K562 (cell line): ENCODE results near the gene MAP3K12. TPM values are rescaled to one million over a fixed set of nuclear protein-coding genes. Genes with fewer than 3 reads are reported as not detected.

Experiments
- BRF2 ChIP-seq: IDR thresholded peaks from 3 replicates; pipeline ENCODE4 v1.6.1; 2011; ENCODE audit warnings: borderline replicate concordance, mild to moderate bottlenecking; ENCODE audit not compliant: insufficient read length, insufficient read depth
- HDAC1 ChIP-seq, 2 experiments: fragments of 450-650 bp; IDR thresholded peaks; 2 replicates each; pipeline ENCODE4 v1.6.1; 2016 to 2017; ENCODE audit warnings: inconsistent platforms in 1 of 2, mild to moderate bottlenecking in 1 of 2, moderate library complexity in 1 of 2
- HNRNPH1 ChIP-seq: fragments of 200-400 bp; formaldehyde crosslinking; optimal IDR thresholded peaks from 2 replicates; pipeline ENCODE3; 2017; ENCODE audit warnings: low read depth, mild to moderate bottlenecking, low read length, moderate library complexity
- HSF4 ChIP-seq: fragments of 250-450 bp; sonication (Bioruptor Pico); IDR thresholded peaks from 2 replicates; pipeline ENCODE4 v2.1.2; 2022; ENCODE audit warnings: mild to moderate bottlenecking, moderate library complexity, borderline replicate concordance
- MCM2 ChIP-seq: fragments of 450-650 bp; IDR thresholded peaks from 2 replicates; pipeline ENCODE4 v1.6.1; 2017; ENCODE audit warnings: low read depth, mild to moderate bottlenecking
- MNT ChIP-seq, 2 experiments: fragments of 450-650 bp; conservative IDR thresholded peaks; 2 replicates each; pipeline ENCODE4 v1.6.1; 2017; ENCODE audit warnings: mild to moderate bottlenecking in 2 of 2, moderate library complexity in 2 of 2
- RB1 ChIP-seq: fragments of 450-650 bp; IDR thresholded peaks from 2 replicates; pipeline ENCODE4 v1.6.1; 2017; ENCODE audit warnings: low read depth, mild to moderate bottlenecking
- SFPQ ChIP-seq: fragments of 200-400 bp; formaldehyde crosslinking; IDR thresholded peaks from 2 replicates; pipeline ENCODE4 v1.6.1; 2017; ENCODE audit warnings: mild to moderate bottlenecking, low read depth, low read length, moderate library complexity
- SMARCE1 ChIP-seq: fragments of 450-650 bp; IDR thresholded peaks from 2 replicates; pipeline ENCODE4 v1.7.1; 2016; ENCODE audit warnings: mild to moderate bottlenecking
- SRSF3 ChIP-seq: fragments of 200-400 bp; formaldehyde crosslinking; IDR thresholded peaks from 2 replicates; pipeline ENCODE4 v1.6.1; 2016; ENCODE audit warnings: mild to moderate bottlenecking, low read length, moderate library complexity; ENCODE audit not compliant: insufficient read depth
- ZKSCAN1 ChIP-seq: fragments of 150-350 bp; IDR thresholded peaks from 2 replicates; pipeline ENCODE4 v1.6.1; 2016; ENCODE audit warnings: low read depth, low read length
- ZNF212 ChIP-seq: fragments of 450-650 bp; formaldehyde crosslinking; IDR thresholded peaks from 2 replicates; pipeline ENCODE4 v1.4.0; 2020; ENCODE audit warnings: mild to moderate bottlenecking
- ZNF311 ChIP-seq: fragments of 250-450 bp; sonication (Bioruptor Pico); IDR thresholded peaks from 2 replicates; pipeline ENCODE4 v1.4.0; 2020; ENCODE audit warnings: mild to moderate bottlenecking, moderate library complexity
- ZNF431 ChIP-seq: sonication (generic); formaldehyde crosslinking; IDR thresholded peaks from 2 replicates; pipeline ENCODE4 v1.8.0; 2022; ENCODE audit warnings: mild to moderate bottlenecking, missing genetic modification reagents
- ZNF445 ChIP-seq: fragments of 250-450 bp; sonication (Bioruptor Pico); IDR thresholded peaks from 2 replicates; pipeline ENCODE4 v1.4.0; 2020; ENCODE audit warnings: low read depth, mild to moderate bottlenecking, moderate library complexity
- polyA plus RNA-seq, 8 experiments: library from polyadenylated mRNA; depleted of rRNA in 4 of 8; stranded (reverse) in 5 of 8; unstranded in 3 of 8; fragments of >200 nt; fragmentation: Nextera tagmentation in 2 of 8; fragmentation: Illumina TruSeq in 1 of 8; extraction: Ambion mirVana in 2 of 8; extraction: Trizol in 1 of 8; gene quantifications; 2 replicates each; pipeline versions ENCODE4 v1.2.1 to v1.2.3, GENCODE V29; 2011 to 2014; ENCODE audit warnings: inconsistent platforms in 1 of 8, missing spikeins in 1 of 8
- total RNA-seq, 7 experiments: library from RNA; depleted of rRNA in 6 of 7; stranded (reverse); fragments of >200 nt in 6 of 7; fragmentation: Illumina TruSeq in 2 of 7; extraction: Trizol in 2 of 7; gene quantifications; 2 replicates each; pipeline versions ENCODE4 v1.2.1 to v1.2.3, GENCODE V29; 2011 to 2021; ENCODE audit warnings: low replicate concordance in 1 of 7
- TF ChIP-seq, protein P1 (sequence below): fragments of 250-450 bp; sonication (Bioruptor Pico); IDR thresholded peaks from 2 replicates; pipeline ENCODE4 v1.9.0; 2021; ENCODE audit warnings: mild to moderate bottlenecking, inconsistent platforms
- TF ChIP-seq, protein P2 (sequence below): sonication (generic); formaldehyde crosslinking; IDR thresholded peaks from 2 replicates; pipeline ENCODE4 v1.8.0; 2023; ENCODE audit warnings: mild to moderate bottlenecking, missing genetic modification reagents

Gene MAP3K12
- total and polyA plus RNA-seq, 9 of the 15 experiments (the other 6 are each of a cell fraction or from before 2014, with no cell fraction given): 0.10 to 2.4 (median 1.6) TPM

- no peak for TF ChIP-seq SFPQ
- no peak for TF ChIP-seq ZNF311 (CRISPR knock-in tag)
- TF ChIP-seq, protein P1, sequence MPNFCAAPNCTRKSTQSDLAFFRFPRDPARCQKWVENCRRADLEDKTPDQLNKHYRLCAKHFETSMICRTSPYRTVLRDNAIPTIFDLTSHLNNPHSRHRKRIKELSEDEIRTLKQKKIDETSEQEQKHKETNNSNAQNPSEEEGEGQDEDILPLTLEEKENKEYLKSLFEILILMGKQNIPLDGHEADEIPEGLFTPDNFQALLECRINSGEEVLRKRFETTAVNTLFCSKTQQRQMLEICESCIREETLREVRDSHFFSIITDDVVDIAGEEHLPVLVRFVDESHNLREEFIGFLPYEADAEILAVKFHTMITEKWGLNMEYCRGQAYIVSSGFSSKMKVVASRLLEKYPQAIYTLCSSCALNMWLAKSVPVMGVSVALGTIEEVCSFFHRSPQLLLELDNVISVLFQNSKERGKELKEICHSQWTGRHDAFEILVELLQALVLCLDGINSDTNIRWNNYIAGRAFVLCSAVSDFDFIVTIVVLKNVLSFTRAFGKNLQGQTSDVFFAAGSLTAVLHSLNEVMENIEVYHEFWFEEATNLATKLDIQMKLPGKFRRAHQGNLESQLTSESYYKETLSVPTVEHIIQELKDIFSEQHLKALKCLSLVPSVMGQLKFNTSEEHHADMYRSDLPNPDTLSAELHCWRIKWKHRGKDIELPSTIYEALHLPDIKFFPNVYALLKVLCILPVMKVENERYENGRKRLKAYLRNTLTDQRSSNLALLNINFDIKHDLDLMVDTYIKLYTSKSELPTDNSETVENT (CRISPR knock-in tag): no peak
- no peak for TF ChIP-seq ZNF212 (CRISPR knock-in tag)
- TF ChIP-seq HDAC1 (IDR thresholded peaks at IDR 0.05): no peak
- TF ChIP-seq ZNF445: no peak
- TF ChIP-seq, protein P2, sequence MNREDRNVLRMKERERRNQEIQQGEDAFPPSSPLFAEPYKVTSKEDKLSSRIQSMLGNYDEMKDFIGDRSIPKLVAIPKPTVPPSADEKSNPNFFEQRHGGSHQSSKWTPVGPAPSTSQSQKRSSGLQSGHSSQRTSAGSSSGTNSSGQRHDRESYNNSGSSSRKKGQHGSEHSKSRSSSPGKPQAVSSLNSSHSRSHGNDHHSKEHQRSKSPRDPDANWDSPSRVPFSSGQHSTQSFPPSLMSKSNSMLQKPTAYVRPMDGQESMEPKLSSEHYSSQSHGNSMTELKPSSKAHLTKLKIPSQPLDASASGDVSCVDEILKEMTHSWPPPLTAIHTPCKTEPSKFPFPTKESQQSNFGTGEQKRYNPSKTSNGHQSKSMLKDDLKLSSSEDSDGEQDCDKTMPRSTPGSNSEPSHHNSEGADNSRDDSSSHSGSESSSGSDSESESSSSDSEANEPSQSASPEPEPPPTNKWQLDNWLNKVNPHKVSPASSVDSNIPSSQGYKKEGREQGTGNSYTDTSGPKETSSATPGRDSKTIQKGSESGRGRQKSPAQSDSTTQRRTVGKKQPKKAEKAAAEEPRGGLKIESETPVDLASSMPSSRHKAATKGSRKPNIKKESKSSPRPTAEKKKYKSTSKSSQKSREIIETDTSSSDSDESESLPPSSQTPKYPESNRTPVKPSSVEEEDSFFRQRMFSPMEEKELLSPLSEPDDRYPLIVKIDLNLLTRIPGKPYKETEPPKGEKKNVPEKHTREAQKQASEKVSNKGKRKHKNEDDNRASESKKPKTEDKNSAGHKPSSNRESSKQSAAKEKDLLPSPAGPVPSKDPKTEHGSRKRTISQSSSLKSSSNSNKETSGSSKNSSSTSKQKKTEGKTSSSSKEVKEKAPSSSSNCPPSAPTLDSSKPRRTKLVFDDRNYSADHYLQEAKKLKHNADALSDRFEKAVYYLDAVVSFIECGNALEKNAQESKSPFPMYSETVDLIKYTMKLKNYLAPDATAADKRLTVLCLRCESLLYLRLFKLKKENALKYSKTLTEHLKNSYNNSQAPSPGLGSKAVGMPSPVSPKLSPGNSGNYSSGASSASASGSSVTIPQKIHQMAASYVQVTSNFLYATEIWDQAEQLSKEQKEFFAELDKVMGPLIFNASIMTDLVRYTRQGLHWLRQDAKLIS: no peak
- no peak for TF ChIP-seq SMARCE1
- no peak for TF ChIP-seq ZNF431
- no peak for TF ChIP-seq SRSF3
- no peak for TF ChIP-seq HNRNPH1
- TF ChIP-seq HSF4 (CRISPR knock-in tag): no peak
- no peak for TF ChIP-seq BRF2
- no peak for TF ChIP-seq MNT (conservative IDR thresholded peaks at IDR 0.05)
- no peak for TF ChIP-seq MCM2
- TF ChIP-seq ZKSCAN1: no peak
- 0 out of 2 replicates have a peak, but pooled peaks have one; percentile 22 for TF ChIP-seq RB1
Measured at GRCh38 chr12:53508534-53509170, 9.4 kb upstream of the MAP3K12 start (continued).
